GM18502 (cell line): ENCODE results near the gene STX1B.

ENCODE experiments used
- ATAC-seq: cut with Tn5 transposase; IDR thresholded peaks from one replicate; pipeline ENCODE4 v1.9.1; 2021; ENCODE audit warnings: mild to moderate bottlenecking; ENCODE audit not compliant: unreplicated experiment, poor library complexity

The STX1B gene

GRCh38 chr16:30982548-30983288 is 27.7 kb downstream of the STX1B start:
- no peak for ATAC-seq

DNA sequence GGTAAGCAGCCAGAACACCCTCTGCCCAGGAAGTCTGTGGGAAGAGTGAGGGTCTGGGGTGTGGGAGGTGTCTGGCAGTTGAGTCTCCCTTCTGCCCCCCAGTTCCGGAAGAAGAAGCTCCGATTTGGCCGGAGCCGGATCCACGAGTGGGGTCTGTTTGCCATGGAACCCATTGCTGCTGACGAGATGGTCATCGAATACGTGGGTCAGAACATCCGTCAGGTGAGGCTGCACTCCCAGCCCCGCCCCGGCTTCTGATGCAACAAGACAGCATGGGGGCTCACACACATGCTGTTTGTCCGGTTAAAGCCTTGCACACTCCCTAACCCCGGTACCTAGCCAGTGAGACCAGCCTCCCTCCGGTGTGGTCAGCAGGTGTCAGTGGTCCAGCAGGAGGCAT is 29.5 kb downstream of the STX1B start:
- ATAC-seq = no peak

- no peak for ATAC-seq
Measured at GRCh38 chr16:30980434-30980833, 30.0 kb downstream of the STX1B start.

DNA sequence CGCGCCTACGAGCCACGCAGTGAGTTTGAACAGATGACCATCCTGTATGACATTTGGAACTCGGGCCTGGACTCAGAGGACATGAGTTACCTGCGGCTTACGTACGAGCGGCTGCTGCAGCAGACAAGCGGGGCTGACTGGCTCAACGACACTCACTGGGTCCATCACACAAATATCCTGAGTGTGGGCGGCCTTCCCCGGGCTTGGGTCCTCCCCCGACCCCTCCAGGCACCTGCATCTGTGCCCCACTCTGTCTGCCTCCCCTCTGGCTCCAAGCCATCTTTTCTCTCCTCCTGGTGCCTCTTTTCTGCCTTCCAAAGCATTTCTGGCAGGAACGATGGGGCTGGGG is 30.4 kb downstream of the STX1B start:
- ATAC-seq = no peak

DNA sequence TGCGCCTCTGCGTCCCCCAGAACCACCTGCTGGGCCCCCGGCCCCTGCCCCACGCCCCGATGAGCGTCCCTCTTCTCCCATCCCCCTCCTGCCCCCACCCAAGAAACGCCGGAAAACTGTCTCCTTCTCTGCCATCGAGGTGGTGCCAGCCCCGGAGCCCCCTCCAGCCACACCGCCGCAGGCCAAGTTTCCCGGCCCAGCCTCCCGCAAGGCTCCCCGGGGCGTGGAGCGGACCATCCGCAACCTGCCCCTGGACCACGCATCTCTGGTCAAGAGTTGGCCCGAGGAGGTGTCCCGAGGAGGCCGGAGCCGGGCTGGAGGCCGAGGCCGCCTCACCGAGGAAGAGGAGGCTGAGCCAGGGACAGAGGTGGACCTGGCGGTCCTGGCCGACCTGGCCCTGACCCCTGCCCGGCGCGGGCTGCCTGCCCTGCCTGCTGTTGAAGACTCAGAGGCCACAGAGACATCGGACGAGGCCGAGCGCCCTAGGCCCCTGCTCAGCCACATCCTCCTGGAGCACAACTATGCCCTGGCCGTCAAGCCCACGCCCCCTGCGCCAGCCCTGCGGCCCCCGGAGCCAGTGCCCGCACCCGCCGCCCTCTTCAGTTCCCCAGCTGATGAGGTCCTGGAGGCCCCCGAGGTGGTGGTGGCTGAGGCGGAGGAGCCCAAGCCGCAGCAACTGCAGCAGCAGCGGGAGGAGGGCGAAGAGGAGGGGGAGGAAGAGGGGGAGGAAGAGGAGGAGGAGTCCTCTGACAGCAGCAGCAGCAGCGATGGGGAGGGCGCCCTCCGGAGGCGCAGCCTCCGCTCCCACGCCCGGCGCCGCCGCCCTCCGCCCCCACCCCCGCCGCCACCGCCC is 31.0 kb downstream of the STX1B start:
- no peak for ATAC-seq

GRCh38 chr16:30977502-30977901 is 32.9 kb downstream of the STX1B start:
- no peak for ATAC-seq

DNA sequence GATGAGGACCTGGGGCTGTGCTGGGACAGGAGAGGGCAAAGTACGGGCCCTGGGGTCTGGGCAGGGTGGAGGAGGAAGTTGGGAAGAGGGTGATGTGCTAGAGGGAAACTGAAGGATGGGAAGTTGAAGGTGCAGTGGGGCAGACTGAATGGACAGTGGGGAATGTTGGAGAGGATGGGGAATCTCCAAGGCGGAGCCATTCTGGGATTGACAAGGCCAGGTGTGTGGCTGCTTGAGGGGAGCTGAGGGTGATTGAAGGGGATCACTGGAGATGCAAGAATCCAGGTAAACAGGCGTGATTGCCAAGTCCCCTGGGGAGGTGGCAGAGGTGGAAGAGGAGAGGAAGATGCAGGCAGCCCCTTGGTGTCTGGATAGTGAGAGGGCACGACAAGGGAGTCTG is 34.0 kb downstream of the STX1B start:
- ATAC-seq = no peak

- no peak for ATAC-seq
Measured at GRCh38 chr16:30974348-30974747, 36.1 kb downstream of the STX1B start.

DNA sequence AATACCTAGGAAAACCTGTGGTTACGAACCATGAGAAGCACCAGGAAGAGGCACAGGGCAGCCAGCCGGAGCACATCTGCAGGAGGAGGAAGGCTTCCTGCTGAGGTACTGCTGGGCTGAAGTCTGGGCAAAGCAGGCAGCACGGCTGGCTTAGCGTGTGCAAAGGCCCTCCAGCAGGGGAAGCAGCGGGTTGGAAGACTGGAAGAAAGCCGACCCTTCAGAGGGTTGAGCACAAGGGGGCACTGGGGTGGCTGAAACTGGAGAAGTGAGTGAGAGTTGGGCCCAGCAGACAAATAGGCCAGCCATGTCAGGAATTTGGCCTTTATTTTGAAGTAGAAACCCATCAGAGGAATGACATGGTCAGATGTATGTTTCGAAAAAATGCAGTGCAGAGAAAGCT is 37.6 kb downstream of the STX1B start:
- ATAC-seq = no peak

- ATAC-seq = no peak
Measured at GRCh38 chr16:30971298-30971697, 39.1 kb downstream of the STX1B start.

- no peak for ATAC-seq
Measured at GRCh38 chr16:30969246-30969842, 41.1 kb downstream of the STX1B start.

DNA sequence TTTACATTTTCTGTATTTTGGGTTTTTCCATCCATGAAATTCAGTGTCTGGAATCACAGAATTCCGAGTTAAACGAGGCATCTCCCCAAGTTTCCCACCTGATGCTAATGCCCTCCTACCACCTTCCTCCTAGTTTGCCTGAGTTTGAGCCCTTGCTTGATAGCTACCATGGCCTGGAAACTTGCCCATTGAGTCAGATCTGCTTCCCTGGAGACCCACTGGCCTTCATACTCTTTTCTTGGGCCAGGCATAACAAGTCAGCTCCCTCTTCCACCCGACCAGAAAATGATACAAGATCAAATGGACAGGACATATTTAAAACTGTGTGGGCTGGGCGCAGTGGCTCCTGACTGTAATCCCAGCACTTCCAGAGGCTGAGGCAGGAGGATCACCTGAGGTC is 42.6 kb downstream of the STX1B start:
- no peak for ATAC-seq

GRCh38 chr16:30966033-30966619 is 44.3 kb downstream of the STX1B start:
- ATAC-seq = no peak

- ATAC-seq = no peak
Measured at GRCh38 chr16:30965436-30965835, 45.0 kb downstream of the STX1B start.

DNA sequence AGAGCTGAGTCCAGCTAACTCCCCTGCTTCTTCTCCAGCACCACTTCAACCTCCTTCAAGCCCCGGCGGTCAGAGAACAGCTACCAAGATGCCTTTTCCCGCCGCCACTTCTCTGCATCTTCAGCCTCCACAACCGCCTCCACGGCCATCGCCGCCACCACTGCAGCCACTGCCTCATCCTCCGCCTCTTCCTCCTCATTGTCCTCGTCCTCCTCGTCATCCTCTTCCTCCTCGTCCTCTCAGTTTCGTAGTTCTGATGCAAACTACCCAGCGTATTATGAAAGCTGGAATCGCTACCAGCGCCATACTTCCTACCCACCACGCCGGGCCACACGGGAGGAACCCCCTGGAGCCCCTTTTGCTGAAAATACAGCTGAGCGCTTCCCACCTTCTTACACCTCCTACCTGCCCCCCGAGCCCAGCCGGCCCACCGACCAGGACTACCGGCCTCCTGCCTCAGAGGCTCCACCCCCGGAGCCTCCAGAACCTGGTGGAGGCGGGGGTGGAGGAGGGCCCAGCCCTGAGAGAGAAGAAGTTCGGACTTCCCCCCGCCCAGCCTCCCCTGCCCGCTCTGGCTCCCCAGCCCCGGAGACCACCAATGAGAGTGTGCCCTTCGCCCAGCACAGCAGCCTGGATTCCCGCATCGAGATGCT is 45.7 kb downstream of the STX1B start:
- no peak for ATAC-seq

DNA sequence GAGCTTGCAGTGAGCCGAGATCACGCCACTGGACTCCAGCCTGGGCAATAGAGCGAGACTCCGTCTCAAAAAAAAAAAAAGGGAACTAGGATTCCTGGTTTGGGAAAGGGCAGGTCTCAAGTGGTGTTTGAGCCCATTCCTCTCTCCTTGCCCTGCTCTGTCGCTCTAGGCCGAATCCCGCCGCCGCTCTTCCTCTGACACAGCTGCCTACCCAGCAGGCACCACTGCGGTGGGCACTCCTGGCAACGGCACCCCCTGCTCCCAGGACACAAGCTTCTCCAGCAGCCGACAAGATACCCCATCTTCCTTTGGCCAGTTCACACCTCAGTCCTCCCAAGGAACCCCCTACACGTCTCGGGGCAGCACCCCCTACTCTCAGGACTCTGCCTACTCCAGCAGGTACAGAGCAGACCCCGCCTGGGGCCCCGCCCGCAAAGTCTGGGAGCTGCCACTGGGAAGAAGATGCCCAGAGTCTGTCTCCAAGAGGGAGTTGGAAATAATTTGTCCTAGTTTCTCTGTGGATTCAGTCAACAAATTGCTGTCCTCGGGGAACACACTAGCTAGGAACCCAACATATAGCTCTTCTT is 46.4 kb downstream of the STX1B start:
- ATAC-seq = no peak

DNA sequence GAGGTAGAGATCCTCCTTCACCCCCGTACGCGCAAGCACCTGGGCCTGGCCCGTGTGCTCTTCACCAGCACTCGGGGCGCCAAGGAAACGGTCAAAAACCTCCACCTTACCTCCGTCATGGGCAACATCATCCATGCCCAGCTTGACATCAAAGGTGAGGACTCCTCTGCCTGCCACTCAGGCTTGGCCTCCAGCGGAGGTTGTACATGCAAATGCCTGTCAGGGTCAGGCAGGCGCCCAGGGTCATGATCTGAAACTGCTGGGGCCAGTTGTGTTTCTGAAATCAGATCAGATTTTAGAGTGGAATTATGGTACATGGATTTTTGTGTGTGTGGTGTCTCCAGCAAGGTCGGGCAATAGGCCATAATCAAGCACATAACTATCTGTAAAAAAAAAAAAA is 49.1 kb downstream of the STX1B start:
- ATAC-seq = no peak

DNA sequence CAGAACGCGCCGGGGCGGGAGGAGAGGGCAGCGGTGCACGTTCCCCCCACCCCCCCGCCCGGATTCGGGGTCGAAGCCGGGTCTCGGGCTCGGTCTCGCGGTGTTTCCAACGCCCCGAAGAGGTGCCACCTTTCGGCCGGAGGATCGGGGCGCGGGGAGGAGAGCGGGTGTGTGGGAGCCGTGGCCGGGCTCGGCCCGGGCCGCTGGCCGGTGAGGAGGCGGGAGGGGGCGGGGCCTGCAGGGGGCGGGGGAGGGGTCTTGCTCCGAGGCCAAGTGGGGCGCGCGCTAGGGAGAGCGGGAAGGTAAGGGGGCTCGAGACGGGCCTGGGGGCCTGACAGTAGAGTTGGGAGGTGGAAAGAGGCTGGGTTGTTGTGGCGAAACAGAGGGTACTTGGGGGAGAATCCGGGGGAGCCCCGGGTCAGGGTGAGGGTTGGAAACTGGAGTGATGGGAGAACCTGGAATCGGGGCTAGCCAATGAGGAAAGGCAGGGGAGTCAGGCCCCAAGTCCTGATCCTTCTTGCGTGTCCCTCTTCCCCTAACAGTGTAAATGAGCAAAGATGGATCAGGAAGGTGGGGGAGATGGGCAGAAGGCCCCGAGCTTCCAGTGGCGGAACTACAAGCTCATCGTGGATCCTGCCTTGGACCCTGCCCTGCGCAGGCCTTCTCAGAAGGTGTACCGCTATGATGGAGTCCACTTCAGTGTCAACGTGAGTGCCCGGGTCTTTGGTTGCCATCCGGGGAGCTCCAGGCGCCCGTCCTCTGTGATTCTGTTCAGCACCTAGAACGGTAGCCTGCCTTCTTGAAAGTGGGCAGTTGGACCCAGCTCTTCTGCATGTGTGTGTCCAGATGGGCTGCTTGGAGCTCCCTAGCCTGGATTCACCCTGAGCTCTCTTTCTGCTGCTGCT is 52.0 kb downstream of the STX1B start:
- peak; percentile 30 for ATAC-seq

DNA sequence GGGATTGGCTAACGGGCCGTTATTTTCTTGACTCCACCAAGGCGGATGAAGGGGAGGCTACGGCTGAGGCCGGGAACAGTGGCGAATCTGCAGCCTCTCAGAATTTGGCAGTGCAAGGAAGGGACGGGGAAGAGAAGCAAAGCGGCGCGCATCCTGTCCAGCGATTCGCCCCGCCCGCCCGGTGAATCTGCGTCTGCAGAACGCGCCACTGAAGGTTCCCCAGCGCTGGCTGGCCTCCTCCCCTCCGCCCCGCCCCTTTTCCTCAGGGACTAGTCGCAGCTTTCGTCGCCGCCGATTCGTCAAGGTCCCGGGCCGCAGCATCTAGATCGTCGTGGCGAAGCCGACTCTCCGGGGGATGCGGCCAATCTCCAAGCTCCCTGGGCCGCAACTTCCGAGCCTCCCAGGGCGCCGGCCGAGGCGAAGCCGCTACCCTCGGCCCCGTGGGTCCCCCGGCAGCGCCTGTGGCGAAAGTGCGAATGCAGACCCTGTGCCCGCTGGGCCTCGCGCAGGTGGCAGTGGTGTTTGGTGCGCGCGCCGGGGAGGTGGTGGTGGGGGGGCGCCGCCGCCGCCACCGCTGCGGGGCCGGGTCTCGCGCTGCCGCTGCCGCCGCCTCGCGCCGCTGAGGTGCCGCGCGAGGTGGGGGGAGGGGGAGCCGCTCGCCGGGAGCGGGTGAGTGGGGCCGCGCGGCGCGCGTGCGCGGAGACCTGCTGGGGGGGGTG is 52.8 kb downstream of the STX1B start, which contains the start of gene SETD1A:
SETD1A (plus strand) TSS at position 299 of the 719 bp plus-strand sequence. CDS start 978 bp downstream, outside the sequence.
- ATAC-seq = peak; percentile 72
